GM12801 (cell line): Measurements from ENCODE around the gene MGAT4A.
A peak's percentile ranks its signal among the peaks of the same experiment; 100 is the strongest.

Experiments
- TF ChIP-seq, protein P1 (sequence below): IDR thresholded peaks from one replicate; pipeline ENCODE4 v1.5.1; 2011; ENCODE audit warnings: control low read depth; ENCODE audit not compliant: insufficient read length; ENCODE audit errors: extremely low read depth

MGAT4A gene

DNA sequence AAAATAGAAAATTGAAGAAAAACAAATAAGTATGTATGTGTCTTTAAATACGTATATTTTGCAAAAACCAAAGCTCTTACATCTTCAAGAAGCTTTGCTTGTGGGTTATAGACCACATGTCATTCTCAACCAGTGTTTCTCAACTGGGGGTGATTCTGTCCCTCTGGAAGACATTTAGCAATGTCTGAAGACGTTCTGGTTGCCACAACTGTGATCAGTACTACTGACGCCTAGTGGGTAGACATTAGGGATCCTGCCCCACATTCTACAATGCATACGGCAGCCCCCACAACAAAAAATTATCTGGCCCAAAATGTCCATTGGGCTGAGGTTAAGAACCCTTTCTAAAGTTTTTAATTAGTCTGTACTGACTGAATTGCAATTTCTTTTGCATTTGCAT, 74.1 kb downstream of the MGAT4A start:
- TF ChIP-seq, protein P1, sequence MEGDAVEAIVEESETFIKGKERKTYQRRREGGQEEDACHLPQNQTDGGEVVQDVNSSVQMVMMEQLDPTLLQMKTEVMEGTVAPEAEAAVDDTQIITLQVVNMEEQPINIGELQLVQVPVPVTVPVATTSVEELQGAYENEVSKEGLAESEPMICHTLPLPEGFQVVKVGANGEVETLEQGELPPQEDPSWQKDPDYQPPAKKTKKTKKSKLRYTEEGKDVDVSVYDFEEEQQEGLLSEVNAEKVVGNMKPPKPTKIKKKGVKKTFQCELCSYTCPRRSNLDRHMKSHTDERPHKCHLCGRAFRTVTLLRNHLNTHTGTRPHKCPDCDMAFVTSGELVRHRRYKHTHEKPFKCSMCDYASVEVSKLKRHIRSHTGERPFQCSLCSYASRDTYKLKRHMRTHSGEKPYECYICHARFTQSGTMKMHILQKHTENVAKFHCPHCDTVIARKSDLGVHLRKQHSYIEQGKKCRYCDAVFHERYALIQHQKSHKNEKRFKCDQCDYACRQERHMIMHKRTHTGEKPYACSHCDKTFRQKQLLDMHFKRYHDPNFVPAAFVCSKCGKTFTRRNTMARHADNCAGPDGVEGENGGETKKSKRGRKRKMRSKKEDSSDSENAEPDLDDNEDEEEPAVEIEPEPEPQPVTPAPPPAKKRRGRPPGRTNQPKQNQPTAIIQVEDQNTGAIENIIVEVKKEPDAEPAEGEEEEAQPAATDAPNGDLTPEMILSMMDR, result no peak

- TF ChIP-seq, protein P1, result no peak
Measured at GRCh38 chr2:98654699-98655495, 76.0 kb downstream of the MGAT4A start.

GRCh38 chr2:98650998-98651397, 79.9 kb downstream of the MGAT4A start:
- TF ChIP-seq, protein P1, result no peak

GRCh38 chr2:98649992-98650375, 80.9 kb downstream of the MGAT4A start:
- TF ChIP-seq, protein P1, result no peak

GRCh38 chr2:98649135-98649991, 81.6 kb downstream of the MGAT4A start:
- TF ChIP-seq, protein P1, result peak; percentile 97

- TF ChIP-seq, protein P1, result no peak
Measured at GRCh38 chr2:98648451-98648850, 82.5 kb downstream of the MGAT4A start.

DNA sequence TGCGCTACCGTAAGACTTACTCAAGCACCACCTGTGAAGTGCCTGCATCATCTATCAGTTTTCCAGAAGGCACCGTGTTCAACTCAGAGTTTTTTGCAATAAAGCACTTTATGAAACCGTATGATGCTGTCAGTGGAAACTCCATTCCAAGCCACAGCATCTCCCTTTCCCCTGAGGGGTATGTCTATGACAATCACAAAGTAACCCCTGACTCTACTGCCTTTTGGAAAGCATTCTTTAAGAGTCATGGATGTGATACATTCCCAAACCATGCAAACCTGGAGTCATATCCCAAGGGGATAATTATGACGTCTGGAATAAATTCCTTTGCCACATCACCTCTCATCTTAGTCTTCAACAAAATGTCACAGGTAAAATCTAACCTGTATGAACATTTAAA, 83.3 kb downstream of the MGAT4A start:
- TF ChIP-seq, protein P1, result no peak
